Neural cell (in vitro differentiated cells): ENCODE data around the gene ATP11A.

Experiments used
- POLR2AphosphoS5 ChIP-seq: IDR thresholded peaks from 2 replicates; pipeline ENCODE4 v1.6.1; 2012
- SMC3 ChIP-seq: fragments of 450-650 bp; conservative IDR thresholded peaks from 2 replicates; pipeline ENCODE4 v1.6.1; 2014; ENCODE audit warnings: antibody characterized with exemption, mild to moderate bottlenecking, moderate library complexity; ENCODE audit not compliant: poor library complexity
- TF ChIP-seq, protein P1 (sequence below): fragments of 450-650 bp; IDR thresholded peaks from 2 replicates; pipeline ENCODE4 v1.5.1; 2014; ENCODE audit warnings: antibody characterized with exemption, mild to moderate bottlenecking, moderate library complexity; ENCODE audit not compliant: poor library complexity, severe bottlenecking

DNA sequence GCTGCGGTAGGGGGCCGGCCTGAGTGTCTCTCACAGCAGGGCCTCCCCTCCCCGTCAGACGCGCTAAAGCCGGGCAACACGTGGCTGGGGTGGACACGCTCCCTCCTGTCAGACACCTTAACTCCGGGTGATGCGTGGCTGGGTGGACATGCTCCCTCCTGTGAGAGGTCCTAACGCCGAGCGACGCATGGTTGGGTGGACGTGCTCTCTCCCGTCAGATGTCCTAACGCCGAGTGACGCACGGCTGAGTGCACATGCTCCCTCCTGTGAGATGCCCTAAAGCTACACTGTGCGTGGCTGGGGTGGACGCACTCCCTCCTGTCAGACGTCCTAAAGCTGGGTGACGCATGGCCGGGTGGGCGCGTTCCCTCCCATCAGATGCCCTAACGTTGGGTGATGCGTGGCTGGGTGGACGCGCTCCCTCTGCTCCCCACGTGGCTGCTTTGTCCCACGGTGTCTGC is 153.1 kb downstream of the ATP11A start:
- TF ChIP-seq POLR2AphosphoS5 (no peak), SMC3 (no peak)
- TF ChIP-seq, protein P1, sequence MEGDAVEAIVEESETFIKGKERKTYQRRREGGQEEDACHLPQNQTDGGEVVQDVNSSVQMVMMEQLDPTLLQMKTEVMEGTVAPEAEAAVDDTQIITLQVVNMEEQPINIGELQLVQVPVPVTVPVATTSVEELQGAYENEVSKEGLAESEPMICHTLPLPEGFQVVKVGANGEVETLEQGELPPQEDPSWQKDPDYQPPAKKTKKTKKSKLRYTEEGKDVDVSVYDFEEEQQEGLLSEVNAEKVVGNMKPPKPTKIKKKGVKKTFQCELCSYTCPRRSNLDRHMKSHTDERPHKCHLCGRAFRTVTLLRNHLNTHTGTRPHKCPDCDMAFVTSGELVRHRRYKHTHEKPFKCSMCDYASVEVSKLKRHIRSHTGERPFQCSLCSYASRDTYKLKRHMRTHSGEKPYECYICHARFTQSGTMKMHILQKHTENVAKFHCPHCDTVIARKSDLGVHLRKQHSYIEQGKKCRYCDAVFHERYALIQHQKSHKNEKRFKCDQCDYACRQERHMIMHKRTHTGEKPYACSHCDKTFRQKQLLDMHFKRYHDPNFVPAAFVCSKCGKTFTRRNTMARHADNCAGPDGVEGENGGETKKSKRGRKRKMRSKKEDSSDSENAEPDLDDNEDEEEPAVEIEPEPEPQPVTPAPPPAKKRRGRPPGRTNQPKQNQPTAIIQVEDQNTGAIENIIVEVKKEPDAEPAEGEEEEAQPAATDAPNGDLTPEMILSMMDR: no peak
